KMS-11 (cell line): ENCODE measurements around the gene FARS2.

Source experiments
- H2AFZ ChIP-seq: fragments of 200-600 bp; sonication (generic); 2 replicates; pipeline ENCODE4 v1.6.1; 2016; ENCODE audit warnings: antibody characterized with exemption, mixed run types, low read depth
- H3K27ac ChIP-seq: fragments of 200-600 bp; sonication (generic); 2 replicates; pipeline ENCODE4 v1.6.1; 2016; ENCODE audit warnings: mild to moderate bottlenecking, mixed run types
- H3K27me3 ChIP-seq: fragments of 200-600 bp; sonication (generic); 2 replicates; pipeline ENCODE4 v1.6.1; 2017; ENCODE audit warnings: mild to moderate bottlenecking, low read depth, mixed run types, moderate library complexity; ENCODE audit not compliant: insufficient read depth
- H3K36me3 ChIP-seq: fragments of 200-600 bp; sonication (generic); 2 replicates; pipeline ENCODE4 v1.6.1; 2017; ENCODE audit warnings: mild to moderate bottlenecking, mixed run types; ENCODE audit not compliant: insufficient read depth
- H3K4me1 ChIP-seq: fragments of 200-600 bp; sonication (generic); 2 replicates; pipeline ENCODE4 v1.6.1; 2016; ENCODE audit warnings: mild to moderate bottlenecking, low read depth, mixed run types; ENCODE audit not compliant: poor library complexity, severe bottlenecking
- H3K4me2 ChIP-seq: fragments of 200-600 bp; sonication (generic); 2 replicates; pipeline ENCODE4 v1.7.0; 2016; ENCODE audit warnings: mild to moderate bottlenecking, mixed run types
- H3K4me3 ChIP-seq: fragments of 200-600 bp; sonication (generic); IDR thresholded peaks from 2 replicates; pipeline ENCODE4 v1.6.1; 2017; ENCODE audit warnings: low read depth, low read length, mixed read lengths; ENCODE audit not compliant: insufficient read depth
- H3K79me2 ChIP-seq: fragments of 200-600 bp; sonication (generic); 2 replicates; pipeline ENCODE4 v1.6.1; 2016; ENCODE audit warnings: low read depth, mixed run types; ENCODE audit not compliant: insufficient read depth
- H3K9ac ChIP-seq: fragments of 200-600 bp; sonication (generic); 2 replicates; pipeline ENCODE4 v1.6.1; 2016; ENCODE audit warnings: mild to moderate bottlenecking, mixed run types
- H4K20me1 ChIP-seq: fragments of 200-600 bp; sonication (generic); 2 replicates; pipeline ENCODE4 v1.6.1; 2016; ENCODE audit warnings: mild to moderate bottlenecking, mixed run types; ENCODE audit not compliant: insufficient read depth
- TF ChIP-seq, protein P1 (sequence below): fragments of 200-600 bp; sonication (generic); conservative IDR thresholded peaks from 2 replicates; pipeline ENCODE4 v1.6.1; 2017; ENCODE audit warnings: low read depth, mild to moderate bottlenecking, antibody characterized with exemption, low read length, moderate library complexity, mixed read lengths

FARS2 gene

DNA sequence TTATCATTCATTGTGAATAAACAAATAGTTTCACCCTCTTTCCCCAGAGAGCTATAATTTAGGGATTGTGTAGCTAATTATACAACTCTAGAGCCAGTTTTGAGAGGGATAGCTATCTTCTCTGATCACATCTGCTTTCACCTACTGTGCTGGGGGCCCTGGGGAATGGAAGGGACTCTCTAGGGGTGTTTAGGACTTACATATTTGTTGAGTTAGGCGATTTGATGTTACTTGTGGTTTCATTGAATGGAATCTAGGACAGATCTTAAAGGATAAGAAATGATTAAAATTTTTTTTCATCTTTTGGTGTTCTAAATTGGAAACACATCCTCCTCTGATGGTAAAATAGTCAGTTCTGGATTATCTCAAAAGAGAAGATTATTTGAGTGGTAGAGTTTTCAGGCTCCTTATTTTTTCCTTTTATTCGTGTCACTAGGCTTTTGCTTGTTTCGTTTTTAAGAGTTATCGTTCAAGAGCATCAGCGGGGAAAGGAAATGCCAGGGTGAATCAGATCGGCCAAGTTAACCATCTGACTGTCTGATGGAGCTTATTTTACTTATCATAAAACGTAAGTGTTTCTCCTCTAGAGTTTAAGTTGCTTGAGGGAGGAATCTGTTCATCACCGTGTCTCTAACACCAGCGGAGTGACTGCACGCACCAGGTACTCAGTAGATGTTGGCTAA, 236.7 kb downstream of the FARS2 start:
- Histone ChIP-seq H3K27ac (no peak overlapping the region), H3K4me2 (no peak overlapping the region), H2AFZ (no peak overlapping the region)

DNA sequence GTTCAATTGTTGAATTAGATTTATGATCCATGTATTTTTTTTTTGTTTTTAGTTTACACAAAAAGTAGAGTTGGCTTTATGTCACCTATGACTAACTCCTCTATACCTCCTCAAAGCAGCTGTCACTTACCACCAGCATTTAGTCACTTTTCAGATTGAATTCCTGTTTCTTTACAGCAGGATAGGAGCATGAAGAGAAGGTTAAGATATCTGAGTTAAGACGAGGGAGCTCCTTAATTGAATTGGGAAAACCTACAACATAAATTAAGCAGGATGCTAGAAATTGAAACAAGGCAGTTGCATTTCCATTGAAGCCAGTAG, 237.2 kb downstream of the FARS2 start:
- H3K27me3 ChIP-seq = no peaks in the 10 kb centered on the region
- no peak overlapping the region for H3K4me2 ChIP-seq
- H3K27ac ChIP-seq = no peak overlapping the region
- H3K4me3 ChIP-seq = no peak overlapping the region
- TF ChIP-seq, protein P1, sequence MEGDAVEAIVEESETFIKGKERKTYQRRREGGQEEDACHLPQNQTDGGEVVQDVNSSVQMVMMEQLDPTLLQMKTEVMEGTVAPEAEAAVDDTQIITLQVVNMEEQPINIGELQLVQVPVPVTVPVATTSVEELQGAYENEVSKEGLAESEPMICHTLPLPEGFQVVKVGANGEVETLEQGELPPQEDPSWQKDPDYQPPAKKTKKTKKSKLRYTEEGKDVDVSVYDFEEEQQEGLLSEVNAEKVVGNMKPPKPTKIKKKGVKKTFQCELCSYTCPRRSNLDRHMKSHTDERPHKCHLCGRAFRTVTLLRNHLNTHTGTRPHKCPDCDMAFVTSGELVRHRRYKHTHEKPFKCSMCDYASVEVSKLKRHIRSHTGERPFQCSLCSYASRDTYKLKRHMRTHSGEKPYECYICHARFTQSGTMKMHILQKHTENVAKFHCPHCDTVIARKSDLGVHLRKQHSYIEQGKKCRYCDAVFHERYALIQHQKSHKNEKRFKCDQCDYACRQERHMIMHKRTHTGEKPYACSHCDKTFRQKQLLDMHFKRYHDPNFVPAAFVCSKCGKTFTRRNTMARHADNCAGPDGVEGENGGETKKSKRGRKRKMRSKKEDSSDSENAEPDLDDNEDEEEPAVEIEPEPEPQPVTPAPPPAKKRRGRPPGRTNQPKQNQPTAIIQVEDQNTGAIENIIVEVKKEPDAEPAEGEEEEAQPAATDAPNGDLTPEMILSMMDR = no peak
- H2AFZ ChIP-seq = no peak overlapping the region
- no peaks in the 10 kb centered on the region for H3K4me1 ChIP-seq
- H3K36me3 ChIP-seq = no peaks in the 10 kb centered on the region
- H3K79me2 ChIP-seq = no peaks in the 10 kb centered on the region
- no peak overlapping the region for H3K9ac ChIP-seq
- H4K20me1 ChIP-seq = no peaks in the 10 kb centered on the region

More for the DNA sequence above, 236.7 kb downstream of the FARS2 start:
- H3K9ac ChIP-seq = no peak overlapping the region
- H3K27me3 ChIP-seq = no peaks in the 10 kb centered on the region
- H4K20me1 ChIP-seq = no peaks in the 10 kb centered on the region
- TF ChIP-seq, protein P1 = no peak
- H3K36me3 ChIP-seq = no peaks in the 10 kb centered on the region
- no peak overlapping the region for H3K4me3 ChIP-seq
- no peaks in the 10 kb centered on the region for H3K79me2 ChIP-seq
- H3K4me1 ChIP-seq = no peaks in the 10 kb centered on the region

DNA sequence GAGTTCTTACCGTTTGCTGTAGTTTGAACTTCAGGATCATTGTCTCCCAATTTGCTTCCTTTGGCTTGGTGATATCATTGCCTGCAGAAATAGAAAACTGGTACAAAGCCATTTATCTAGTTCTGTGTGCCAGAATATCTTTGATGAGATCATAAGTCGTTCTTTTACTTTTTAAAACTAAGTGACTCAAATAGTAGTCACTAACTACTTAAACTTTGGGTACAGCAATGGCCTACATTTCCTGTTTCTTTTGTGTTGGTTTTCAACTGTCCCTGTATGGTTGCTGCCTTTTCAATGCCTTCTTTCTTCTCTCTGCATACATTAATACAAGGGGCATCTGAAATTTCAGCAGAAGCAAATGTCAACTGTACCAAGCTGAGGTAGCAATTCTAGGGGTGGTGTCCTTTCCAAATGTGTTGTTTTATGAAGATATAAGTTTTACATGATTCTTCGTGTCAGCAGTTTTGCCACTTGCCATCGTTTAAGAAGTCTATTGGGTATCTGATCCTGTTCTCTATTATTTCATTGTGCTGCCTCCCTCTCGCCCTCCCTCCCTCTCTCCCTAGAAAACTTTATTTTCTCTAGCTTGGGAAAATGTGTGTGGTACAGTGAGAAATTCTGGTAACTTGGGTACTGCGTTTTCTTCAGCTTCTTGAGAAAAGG, 238.5 kb downstream of the FARS2 start:
- TF ChIP-seq, protein P1 = no peak
- Histone ChIP-seq H3K4me1 (no peaks in the 10 kb centered on the region), H3K36me3 (no peaks in the 10 kb centered on the region), H3K4me2 (no peak overlapping the region), H4K20me1 (no peaks in the 10 kb centered on the region), H3K27ac (no peak overlapping the region), H2AFZ (no peak overlapping the region), H3K4me3 (no peak overlapping the region), H3K79me2 (no peaks in the 10 kb centered on the region), H3K9ac (no peak overlapping the region), H3K27me3 (no peaks in the 10 kb centered on the region)

DNA sequence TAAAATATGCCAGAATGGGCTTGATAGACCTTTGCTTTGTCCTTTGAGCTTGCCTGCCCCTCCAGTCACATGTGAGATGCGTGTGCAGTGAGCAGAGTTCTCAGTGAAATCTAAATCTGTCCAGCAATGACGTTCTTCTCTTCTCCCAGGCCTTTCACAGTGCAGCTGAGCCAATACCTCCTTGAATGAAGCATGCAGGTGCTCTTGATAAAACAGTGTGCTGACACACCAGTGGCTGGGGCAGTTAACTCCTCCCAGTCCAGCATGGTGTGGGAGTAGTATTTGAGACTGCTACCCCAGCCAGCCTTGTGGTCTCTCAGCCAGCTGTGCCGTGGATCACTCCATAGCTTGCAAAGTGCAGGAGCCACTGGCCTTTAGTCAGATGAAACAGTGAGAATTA, 240.5 kb downstream of the FARS2 start:
- Histone ChIP-seq H4K20me1 (no peaks in the 10 kb centered on the region), H3K4me3 (no peak overlapping the region), H3K9ac (no peak overlapping the region), H3K4me2 (no peak overlapping the region), H3K4me1 (no peaks in the 10 kb centered on the region), H3K79me2 (no peaks in the 10 kb centered on the region), H3K36me3 (no peaks in the 10 kb centered on the region), H3K27ac (no peak overlapping the region), H3K27me3 (no peaks in the 10 kb centered on the region), H2AFZ (no peak overlapping the region)
- TF ChIP-seq, protein P1 = no peak
